Measurements from ENCODE around the gene NPY1R. TPM values are rescaled to one million over a fixed set of nuclear protein-coding genes. Genes with fewer than 3 reads are reported as not detected.

Gene NPY1R
- total RNA-seq = 0.40 and 3.3 TPM in 2 replicates

DNA sequence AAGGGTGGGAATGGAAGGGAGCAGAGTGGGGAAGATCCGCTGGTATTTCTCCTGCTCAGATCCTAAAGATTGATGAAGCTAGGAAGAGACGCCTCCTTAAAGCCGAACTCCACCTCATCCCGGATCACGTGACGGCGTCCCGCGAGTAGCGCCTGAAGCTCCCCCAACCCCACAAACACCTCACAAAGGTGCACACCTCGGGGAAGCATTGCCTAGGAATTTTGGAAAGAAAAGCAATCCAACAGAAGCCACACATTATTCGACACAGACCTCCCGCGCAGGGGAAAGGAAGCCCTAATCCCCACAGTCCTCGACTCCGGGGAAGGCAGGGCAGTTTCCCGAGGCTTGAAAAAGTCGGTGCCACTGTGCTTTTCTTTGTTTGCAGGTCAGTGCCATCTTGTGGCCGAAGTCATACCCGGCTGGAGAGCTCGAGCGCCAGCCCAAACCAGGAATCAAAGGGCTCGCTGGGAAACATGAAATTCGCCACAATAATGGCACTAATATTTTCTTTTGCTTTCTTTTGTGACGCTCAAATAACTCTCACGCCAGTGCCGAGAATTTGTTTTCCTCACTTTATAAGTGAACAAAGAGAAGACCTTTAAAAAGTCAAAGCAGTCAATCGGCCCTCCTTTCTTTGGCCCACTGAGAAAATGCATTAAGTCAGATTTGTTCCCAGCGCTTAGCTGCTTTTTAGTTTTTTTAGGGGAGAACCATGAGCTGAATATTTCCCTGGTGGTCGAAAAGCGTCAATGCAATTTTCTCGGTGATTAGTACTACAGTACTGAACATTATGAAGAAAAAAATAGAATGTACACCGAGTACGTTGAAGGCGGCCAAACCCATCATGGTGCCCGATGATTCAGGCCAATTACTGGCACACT is at the start of gene NPY1R:
Gene NPY1R, minus strand, starts transcription at position 71 of the 881 bp plus-strand sequence. CDS start 6,042 bp downstream, outside the sequence.
- TF ChIP-seq, protein P1, sequence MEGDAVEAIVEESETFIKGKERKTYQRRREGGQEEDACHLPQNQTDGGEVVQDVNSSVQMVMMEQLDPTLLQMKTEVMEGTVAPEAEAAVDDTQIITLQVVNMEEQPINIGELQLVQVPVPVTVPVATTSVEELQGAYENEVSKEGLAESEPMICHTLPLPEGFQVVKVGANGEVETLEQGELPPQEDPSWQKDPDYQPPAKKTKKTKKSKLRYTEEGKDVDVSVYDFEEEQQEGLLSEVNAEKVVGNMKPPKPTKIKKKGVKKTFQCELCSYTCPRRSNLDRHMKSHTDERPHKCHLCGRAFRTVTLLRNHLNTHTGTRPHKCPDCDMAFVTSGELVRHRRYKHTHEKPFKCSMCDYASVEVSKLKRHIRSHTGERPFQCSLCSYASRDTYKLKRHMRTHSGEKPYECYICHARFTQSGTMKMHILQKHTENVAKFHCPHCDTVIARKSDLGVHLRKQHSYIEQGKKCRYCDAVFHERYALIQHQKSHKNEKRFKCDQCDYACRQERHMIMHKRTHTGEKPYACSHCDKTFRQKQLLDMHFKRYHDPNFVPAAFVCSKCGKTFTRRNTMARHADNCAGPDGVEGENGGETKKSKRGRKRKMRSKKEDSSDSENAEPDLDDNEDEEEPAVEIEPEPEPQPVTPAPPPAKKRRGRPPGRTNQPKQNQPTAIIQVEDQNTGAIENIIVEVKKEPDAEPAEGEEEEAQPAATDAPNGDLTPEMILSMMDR (conservative IDR thresholded peaks at IDR 0.05; ENCODE audit: low read depth, low read length) = peak; percentile 90
- H3K4me3 ChIP-seq (ENCODE audit: low read depth, low read length) = peak within 1 kb of the TSS; percentile 57

DNA sequence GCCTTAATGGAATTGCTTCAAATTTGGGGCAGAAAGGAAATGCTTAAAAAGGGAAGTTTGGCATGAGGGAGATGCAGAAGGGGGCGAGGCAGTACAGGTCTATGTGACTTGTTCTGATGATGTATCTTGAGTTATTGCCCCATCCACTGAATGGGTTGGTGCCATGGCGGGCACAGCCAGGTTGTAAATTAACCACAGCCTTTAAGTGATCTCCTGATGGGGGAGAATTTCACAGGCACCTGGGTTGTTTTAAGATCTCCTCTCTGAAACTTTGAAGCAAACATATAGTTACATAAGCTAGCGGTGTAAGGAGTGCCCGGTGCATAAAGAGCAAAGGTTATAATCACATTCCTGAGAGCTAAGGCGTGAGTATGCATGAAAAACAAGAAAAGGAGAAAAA is 48.3 kb upstream of the NPY1R start:
- no peak for DNase-seq (ENCODE audit: low read depth)
- TF ChIP-seq, protein P1 (conservative IDR thresholded peaks at IDR 0.05; ENCODE audit: low read depth, low read length) = no peak
- no peak overlapping the region for H3K4me3 ChIP-seq (ENCODE audit: low read depth, low read length)

More for the DNA sequence above, at the start of gene NPY1R:
- DNase-seq (ENCODE audit: low read depth) = peak; percentile 57

DNA sequence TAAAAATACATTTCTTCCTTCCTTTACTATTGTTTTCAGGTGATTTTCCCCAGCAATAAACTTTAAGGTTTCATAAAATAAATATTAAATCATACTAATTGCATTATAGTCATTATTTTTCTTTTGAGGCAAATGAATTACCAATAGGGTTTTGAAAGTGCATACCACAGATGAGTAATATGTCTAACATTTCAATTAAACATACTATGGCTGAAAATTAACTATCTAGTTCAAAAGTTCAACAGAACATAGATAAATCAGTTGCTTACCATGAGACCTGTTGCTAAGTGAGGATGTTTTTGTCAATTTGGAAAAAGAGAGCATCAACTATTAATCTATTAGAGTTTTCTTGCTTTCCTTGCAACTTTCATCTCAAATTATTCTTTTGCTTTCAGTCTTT is 46.3 kb upstream of the NPY1R start:
- TF ChIP-seq, protein P1 (conservative IDR thresholded peaks at IDR 0.05; ENCODE audit: low read depth, low read length) = no peak
- DNase-seq (ENCODE audit: low read depth) = peak; percentile 61
- no peak overlapping the region for H3K4me3 ChIP-seq (ENCODE audit: low read depth, low read length)

DNA sequence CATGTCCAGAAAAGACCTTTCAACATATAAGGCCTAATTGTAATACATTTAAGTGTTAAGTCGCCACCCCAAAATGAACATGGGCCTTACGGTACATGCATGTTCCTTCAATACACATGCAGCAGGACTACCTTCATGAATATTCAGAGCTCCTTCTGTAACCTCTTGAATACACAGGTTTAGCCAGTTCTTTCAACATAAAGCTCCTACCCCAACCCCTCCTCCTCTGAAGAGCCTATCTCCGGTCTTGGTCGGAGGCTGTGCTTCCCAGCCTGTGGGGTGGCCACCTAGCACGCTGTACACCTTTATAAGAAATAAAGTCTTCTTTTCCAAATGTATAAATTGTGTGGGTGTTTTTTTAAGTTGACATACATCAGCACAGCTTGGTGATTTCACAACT is 39.6 kb upstream of the NPY1R start:
- no peak overlapping the region for H3K4me3 ChIP-seq (ENCODE audit: low read depth, low read length)
- TF ChIP-seq, protein P1 (conservative IDR thresholded peaks at IDR 0.05; ENCODE audit: low read depth, low read length) = no peak
- DNase-seq (ENCODE audit: low read depth) = no peak

DNA sequence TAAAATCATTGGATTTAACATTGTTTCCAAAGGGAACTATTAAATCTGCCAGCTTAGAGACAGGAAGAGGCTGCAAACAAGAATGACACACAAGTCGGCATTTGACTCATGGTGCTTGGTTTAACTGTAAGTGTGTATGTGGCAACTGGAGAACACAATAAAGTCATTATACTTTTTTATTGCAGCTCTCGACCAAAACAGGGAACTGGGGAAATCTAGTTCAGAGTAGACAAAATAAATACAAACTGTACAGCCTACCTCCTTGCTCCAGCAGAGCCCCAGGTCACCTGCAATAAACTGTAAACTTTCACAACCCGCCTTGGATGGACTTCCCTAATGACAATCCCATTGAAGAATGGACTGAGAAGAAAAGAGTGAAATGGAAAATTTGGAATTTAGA is 35.3 kb upstream of the NPY1R start:
- TF ChIP-seq, protein P1 (conservative IDR thresholded peaks at IDR 0.05; ENCODE audit: low read depth, low read length) = no peak
- DNase-seq (ENCODE audit: low read depth) = no peak
- no peak overlapping the region for H3K4me3 ChIP-seq (ENCODE audit: low read depth, low read length)

DNA sequence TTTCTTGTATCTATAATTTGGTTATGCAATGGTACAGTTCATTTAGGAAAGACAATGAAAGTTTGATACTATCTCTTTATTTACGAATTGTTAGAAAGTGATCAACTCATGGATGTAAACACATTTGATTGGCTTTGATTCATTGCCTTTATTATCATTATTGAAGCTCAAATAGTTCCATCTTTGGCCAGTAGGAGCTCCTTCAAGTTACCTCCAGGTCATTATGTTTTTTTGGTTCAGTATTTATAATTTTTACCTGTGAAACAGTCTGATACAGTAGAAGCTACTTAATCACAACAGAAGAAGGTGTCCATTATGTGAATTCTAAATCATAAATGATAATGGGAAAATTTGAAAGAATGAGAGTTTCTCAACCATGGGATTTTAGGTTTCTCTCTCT is 23.7 kb upstream of the NPY1R start:
- TF ChIP-seq, protein P1 (conservative IDR thresholded peaks at IDR 0.05; ENCODE audit: low read depth, low read length) = peak; percentile 42
- no peak for DNase-seq (ENCODE audit: low read depth)
- no peak overlapping the region for H3K4me3 ChIP-seq (ENCODE audit: low read depth, low read length)

DNA sequence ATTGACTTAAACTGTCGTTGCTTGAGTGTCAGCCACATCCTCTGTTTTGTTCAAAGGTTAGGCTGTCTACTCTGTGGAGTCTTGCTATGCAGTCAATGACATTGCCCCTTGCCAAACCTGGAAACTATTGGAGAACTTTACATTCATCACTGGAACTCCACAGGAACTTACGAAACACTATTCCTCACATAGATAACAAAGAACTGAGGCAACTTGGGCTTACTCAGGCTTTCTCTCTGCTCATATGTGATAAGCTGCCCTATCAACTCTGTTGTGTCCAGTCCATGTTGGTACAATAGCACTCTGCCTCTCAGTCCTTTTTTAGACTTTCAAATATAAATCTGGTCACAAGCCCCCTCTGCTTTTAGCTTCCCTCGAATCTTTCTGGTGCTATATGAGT is 20.7 kb upstream of the NPY1R start:
- no peak for DNase-seq (ENCODE audit: low read depth)
- H3K4me3 ChIP-seq (ENCODE audit: low read depth, low read length) = no peak overlapping the region
- TF ChIP-seq, protein P1 (conservative IDR thresholded peaks at IDR 0.05; ENCODE audit: low read depth, low read length) = no peak

All from epithelial cell of proximal tubule (primary cell).